Activated CD8-positive, alpha-beta memory T cell treated with anti-CD3 and anti-CD28 coated beads for 4 hours (primary cell): ENCODE data around the gene RAB5B.
"Not testable (repeated sequence)": the region's sequence is repeated elsewhere in the genome, so short reads cannot be mapped to it uniquely, and the experiment has no call there.

Experiments
- DNase-seq, 2 donors: peaks; one replicate each; pipeline ENCODE4 v3.0.0-alpha.2; 2020; ENCODE audit warnings: low read depth in 2 of 2

RAB5B gene

DNA sequence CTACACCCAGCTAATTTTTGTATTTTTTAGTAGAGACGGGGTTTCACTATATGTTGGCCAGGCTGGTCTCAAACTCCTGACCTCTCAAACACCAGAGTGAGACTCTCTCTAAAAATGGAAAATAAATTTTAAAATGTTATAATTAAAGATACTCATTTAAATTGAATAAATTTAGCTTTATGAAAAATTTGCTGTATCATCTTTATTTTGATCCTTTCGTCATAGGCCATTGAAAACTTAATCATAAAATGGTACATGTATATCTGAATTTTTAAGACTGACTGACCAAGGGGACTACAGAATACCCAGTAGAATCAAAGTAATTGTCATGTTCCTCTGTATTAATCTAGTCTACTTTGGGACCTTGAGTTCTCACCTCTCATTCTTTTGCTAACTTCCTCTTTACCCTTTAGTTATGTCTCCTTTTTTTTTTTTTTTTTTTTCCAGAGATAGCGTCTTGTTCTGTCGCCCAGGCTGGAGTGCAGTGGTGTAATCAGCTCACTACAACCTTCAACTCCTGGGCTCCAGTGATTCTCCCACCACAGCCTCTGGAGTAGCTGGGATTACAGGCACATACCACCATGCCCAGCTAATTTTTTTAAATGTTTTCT, 9.5 kb downstream of the RAB5B start:
- no peak for DNase-seq

DNA sequence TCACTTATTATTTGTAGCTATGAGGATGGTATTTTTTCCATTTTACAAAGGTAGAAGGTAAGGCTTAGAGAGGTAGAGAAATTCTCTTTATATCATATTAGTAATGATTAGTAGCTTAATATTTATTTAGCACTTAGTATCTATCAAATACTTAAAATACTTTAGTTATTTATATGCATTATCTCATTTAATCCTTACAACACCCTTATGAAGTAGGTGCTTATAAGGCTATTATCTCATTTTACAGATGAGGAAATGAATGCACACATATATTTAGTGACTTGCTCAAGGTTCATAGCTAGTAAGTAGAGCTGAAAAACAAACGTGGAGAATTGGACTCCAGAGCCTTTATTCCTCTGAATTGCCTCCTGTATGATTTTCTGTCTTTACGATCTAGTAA, 11.0 kb downstream of the RAB5B start:
- no peak for DNase-seq

DNA sequence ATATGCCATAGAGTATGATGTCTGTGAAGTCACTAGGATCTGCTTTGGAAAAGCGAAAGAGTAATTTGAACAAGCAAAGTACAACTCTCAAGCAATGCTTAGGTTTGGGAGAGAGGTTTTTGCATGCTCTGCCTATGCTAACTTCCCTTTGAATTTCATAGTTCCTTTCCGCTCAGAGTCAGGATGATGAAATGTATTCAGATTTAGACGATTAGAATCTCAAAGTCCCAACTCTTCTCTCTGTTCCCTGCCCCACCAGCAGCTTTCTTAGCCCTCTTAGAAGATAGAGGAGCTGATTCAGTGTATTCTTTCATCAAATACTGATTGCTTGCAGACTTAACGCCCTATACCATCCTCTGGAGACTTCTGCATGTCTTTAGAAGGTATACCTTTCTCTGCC, 11.5 kb downstream of the RAB5B start:
- DNase-seq: no peak

DNA sequence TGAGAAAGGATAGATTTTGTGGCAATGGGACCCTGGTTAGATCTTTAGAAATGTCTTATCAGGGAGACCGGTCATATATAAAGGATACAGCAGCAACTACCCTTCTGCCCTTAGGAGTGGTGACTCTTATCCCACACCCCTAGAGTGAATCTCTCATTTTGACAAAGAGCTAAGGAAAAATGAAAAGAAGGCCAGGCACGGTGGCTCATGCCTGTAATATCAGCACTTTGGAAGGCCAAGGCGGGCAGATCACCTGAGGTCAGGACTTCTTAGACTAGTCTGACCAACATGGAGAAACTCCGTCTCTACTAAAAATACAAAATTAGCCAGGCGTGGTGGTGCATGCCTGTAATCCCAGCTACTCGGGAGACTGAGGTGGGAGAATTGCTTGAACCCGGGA, 12.1 kb downstream of the RAB5B start:
- not testable (repeated sequence) for DNase-seq

DNA sequence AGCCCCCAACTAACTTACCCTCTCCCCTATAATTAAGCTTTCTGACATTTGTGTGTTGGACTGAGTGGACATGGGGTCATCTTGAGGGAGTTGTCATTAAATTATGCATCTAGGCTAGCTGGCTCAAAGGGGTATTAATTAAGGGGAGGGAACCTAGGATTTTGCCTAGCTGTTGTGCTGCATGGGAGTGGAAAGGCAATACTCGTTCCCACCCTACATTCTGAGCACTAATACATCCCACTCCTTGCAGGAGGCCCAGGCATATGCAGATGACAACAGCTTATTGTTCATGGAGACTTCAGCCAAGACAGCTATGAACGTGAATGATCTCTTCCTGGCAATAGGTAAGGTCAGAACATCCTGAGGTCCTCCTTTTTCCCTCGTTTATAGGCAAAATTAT, 17.2 kb downstream of the RAB5B start:
- DNase-seq: no peak

DNA sequence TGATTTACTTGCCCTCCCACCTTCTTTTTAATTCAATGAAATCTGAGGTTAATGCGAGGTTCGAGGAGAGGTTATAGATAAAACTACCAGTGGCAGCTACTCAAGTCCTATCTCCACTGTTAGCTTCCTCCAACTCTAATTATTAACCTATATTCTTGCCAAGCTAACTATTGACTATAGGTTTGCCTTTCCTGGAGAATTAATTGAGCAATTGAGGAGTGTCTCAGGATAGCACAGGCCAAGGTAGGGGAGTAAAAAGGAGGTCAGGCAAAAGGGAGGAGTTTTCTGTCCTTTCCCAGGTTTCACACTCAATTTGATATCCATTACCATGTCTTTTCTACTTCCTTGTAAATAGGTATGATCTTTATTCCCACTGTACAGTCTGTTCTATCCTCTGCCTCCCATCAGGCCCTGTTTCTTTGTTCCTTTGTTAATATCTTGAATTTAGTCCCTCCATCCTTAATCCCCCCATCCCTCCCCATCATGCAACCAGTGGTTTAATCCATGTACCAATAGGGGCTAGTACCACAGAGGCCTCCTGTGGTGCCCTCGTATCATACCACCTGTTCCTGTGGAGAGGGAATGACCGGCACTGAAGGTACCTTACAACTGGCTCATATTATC, 19.5 kb downstream of the RAB5B start:
- DNase-seq: no peak

DNA sequence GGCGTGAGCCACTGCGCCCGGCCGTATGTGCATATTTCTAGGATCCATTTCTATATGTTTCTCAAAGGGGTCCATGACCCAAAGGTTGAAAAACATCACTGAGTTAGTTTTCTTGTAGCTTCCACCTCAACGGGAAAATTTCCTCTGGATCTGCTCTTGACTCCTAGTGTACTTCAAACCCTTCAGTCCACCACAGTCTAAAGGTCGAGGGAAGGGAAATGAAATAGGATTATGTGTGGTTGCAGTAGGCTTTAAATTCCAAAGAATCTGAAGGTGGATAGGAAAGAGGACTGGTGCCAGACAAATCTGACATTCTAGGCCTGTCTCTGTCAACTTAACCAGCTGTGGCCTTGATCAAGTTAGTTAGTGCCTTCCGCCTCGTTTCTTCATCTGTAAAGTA, 21.5 kb downstream of the RAB5B start:
- DNase-seq: no peak

DNA sequence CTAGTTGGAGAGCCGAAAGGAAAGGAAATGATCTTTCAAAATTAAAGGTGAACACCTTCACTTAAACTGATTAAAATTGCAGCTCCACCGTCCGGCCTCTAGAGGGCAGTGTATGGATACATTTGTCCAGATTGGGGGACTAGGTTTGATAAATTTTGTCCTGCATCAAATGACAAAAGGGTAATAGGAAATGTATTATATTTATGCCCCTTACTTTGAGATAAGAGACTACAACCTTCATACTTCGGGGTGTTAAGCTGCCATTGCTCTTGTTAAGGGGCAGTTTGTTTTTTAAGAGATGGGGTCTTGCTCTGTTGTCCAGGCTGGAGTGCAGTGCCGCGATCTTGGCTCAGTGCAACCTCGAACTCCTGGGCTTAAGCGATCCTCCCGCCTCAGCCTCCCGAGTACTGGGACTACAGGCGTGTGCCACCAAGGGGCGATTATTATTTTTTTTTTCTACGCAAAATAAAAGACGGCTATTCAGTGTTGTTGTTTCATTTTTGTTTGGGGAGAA, 22.4 kb downstream of the RAB5B start:
- peak; percentile 43 to 53 for DNase-seq

DNA sequence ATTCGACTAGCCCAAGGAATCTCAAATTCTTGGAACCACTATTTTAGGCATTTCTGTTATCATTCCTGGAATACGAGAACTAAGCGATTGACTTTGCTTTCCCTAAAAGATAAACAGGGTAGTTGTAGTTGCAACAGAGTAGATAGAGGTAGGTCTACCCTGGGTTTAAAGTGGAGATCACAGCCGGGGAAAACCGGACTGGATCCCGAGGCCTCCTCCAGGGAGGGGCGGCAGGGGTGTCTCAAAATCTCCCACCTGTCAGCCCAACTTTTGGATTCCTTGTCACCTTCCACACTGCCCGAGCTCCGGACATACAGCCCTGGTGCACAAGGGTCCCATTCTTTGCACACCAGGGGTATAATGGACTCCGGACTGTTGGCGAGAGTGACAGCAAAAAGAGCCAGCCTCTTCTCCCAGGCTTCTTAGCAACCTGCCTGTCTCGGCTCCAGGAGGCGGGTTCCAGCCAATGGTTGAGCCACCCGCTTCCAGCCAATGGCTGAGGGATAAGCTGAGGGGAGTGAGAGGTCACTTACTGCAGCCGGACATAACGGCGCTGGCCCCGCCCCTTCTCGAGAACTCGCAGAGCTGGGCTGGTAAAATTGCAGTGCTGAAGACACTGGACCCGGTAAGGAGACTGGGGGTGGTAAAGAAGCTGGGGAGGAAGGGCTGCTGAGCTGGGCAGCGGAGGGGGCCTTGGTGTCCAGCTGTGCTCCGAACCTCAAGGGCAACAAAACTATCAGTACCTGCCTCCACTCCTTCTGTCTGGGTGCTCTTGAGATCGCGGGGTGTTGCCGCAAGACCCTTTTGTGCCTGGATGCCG, 23.0 kb downstream of the RAB5B start, which contains the start of gene SUOX:
TSS of gene SUOX (plus strand) at position 562 of the 820 bp plus-strand sequence. CDS start 4,946 bp downstream, outside the sequence.
- no peak for DNase-seq

DNA sequence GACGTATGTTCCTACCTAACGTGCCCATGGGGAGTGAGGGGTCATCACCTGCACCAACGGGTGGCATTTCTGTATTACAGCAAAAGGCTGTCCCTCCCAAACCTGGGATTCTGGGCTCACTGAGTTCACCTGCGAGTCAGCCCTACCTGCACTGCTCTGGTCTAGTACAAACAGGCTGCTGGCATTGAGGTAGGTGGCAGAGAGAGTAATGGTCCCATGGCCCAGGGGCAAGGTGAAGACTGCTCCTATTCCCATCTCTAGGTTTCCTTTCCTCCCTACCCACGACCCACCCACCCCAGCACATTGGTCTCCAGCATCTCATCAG, 23.6 kb downstream of the RAB5B start:
- DNase-seq: no peak

DNA sequence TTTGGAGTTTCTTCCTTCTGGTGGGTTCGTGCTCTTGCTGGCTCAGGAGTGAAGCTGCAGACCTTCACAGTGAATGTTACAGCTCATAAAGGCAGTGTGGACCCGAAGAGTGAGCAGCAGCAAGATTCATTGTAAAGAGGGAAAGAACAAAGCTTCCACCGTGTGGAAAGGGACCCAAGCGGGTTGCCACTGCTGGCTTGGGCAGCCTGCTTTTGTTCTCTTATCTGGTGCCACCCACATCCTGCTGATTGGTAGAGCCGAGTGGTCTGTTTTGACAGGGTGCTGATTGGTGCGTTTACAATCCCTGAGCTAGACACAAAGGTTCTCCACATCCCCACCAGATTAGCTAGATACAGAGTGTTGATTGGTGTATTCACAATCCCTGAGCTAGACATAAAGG, 25.6 kb downstream of the RAB5B start:
- not testable (repeated sequence) for DNase-seq

DNA sequence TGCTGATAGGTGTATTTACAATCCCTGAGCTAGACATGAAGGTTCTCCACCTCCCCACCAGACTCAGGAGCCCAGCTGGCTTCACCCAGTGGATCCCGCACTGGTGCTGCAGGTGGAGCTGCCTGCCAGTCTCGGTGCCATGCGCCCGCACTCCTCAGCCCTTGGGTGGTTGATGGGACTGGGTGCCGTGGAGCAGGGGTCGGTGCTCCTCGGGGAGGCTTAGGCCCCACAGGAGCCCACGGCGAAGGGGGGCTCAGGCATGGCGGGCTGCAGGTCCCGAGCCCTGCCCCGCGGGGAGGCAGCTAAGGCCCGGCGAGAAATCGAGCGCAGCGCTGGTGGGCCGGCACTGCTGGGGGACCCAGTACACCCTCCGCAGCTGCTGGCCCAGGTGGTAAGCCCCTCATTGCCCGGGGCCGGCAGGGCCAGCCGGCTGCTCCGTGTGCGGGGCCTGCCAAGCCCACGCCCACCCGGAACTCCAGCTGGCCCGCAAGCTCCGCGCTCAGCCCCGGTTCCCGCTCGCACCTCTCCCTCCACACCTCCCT, 26.2 kb downstream of the RAB5B start:
- not testable (repeated sequence) for DNase-seq

DNA sequence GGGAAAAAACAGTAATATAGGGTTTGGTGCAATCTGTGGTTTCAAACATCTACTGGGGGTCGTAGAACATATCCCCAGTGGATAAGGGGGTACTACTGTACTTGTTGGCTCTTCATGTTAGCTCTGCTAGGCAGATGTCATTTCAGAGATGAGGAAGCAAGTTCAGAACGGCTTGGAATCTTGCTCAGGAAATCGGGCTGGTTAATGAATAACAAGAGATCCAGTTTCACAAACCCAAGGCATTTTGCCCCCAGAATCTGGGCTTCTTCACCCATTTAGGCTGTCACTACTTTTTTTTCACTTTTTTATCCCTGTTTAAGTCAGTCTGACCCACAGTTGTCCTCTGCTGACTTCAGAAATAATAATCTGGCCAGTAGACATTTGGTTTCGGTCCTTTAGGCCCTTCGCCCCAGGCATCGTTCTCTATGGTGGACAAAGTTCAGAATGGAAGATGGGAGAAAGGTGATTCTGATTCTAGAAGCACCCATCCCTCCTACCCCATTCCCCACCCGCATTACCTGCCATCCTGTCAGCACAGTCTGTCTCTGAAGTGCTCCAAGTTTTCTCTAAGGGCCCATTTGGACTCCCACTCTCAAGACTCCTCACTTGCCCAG, 27.7 kb downstream of the RAB5B start:
- DNase-seq: no peak

DNA sequence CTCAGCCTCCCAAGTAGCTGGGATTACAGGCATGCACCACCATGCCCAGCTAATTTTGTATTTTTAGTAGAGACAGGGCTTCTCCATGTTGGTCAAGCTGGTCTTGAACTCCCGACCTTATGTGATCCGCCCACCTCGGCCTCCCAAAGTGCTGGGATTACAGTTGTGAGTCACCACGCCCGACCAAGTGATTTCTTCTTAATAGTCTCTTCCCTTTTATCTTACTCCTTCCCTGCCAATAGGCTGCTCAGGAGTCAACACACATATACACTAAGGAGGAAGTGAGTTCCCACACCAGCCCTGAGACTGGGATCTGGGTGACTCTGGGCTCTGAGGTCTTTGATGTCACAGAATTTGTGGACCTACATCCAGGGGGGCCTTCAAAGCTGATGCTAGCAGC, 29.5 kb downstream of the RAB5B start:
- not testable (repeated sequence) for DNase-seq

DNA sequence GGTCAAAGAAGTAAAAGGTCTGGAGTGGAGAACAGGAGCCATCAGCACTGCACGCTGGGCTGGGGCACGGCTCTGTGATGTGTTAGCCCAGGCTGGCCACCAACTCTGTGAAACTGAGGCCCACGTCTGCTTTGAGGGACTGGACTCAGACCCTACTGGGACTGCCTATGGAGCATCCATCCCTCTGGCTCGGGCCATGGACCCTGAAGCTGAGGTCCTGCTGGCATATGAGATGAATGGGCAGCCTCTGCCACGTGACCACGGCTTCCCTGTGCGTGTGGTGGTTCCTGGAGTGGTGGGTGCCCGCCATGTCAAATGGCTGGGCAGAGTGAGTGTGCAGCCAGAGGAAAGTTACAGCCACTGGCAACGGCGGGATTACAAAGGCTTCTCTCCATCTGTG, 30.3 kb downstream of the RAB5B start:
- DNase-seq: no peak

DNA sequence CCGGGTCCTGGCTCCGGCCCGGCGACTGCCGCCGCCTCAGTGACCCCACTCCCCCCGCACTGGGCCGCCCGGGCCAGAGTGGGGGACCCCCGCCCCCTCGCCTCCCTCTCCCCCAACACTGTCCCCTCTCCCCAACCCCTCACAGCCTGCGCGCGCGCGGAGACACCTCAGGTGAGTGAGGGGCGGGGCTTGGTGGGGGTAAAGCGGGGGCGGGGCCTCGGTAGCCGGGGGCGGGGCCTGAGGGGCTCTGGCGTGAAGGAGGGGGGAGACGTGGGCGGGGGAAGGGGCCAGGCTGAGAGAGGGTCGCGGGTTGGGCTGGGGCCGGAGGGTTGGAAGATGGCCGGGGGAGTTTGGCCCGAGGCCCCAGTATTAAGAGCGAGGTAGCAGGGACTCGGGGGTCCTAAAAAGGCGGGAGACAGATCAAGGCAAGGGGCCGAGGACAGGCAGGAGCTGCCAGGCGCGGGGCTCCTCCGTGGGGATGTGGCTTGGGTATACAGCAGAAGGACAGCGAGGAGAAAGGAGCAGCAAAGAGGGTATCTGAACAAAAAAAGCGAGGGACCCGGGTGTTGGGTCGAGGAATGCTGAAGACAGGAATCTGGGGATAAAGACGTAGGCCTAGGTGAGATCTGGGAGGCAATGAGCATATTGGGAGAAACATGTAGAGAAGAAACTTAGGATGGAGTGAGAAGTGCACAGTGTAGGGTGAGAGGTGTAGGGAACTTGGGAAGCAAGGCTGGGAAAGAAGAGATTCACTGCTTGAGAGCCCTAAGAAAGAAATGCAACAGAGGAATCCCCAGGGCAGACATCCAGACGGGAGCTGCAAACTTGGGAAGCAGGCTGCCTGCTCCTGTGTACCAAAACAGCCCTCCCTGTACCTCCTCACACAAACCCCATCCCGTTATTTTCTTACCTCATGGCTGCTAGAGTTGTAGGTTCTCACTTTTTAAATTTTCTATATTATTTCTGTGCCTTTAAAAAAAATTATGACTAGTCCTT, 34.0 kb downstream of the RAB5B start:
- DNase-seq: peak; percentile 42 to 48

DNA sequence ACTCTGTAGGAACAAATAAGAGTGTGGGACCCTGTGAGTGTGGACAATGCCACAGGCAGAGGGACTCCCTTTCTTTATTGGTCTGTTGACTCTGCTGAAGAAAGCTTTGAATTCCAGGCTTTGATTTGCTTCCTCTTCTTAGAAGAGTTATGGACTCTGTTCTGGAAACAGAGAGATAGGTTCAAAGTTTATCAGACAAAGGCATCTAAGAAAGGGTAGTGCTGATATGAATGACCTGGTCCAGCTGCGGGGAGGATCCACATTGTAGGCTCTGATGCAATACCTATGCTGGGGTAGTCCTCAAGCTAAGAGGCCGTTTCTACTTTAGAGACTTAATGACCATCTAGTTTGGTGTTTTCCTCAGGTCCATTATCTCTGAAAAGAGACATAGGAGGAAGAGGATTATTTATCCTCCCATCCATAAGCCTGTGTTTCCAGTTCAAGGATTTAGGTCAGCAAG, 36.3 kb downstream of the RAB5B start:
- DNase-seq: no peak

DNA sequence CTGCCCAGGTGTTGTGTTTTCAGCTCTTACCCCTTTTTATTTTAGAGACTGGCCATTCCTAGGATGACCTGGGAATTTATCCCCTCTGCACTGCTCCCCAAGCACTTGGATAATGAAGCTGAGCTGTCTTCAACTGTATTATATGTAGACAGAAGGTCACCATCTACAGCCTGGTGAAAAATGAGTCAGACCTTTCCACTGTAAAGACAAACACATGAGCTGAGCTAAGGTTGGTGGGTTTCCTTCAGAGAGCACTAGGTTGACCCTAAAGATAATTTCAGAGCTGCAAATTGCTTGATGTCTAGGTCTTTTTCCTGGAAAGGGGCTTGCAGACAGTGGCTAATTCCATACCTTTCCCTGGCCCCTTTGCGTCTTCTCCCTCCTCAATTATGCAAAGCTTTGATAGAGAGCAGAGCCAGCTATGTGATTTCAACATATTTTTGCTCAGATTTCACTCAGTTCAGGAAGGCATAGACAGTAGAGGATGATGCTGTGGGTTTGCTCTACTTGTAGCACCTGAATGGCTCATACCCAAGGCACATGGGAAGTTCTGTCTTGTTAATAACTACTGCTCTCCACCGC, 37.7 kb downstream of the RAB5B start:
- DNase-seq: no peak

DNA sequence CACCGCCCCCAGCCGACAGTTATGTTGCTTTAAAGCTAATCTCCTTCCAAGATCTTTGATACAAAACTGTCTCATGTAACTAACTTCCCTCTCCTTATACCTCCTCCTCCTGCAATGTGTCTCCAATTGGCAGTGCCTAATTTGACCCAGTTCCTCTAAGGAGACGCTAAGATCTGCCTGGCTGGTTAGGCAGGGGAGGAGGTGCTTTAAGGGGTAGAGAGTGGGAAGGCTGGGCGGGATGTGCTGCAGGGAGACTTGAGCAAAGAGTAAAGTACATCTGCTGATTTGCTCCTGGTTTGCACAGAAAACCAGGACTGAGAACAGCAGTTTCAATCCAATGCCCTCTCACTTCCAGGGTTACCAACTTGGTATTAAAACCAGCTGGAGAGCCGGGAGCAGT, 39.6 kb downstream of the RAB5B start:
- DNase-seq: no peak

DNA sequence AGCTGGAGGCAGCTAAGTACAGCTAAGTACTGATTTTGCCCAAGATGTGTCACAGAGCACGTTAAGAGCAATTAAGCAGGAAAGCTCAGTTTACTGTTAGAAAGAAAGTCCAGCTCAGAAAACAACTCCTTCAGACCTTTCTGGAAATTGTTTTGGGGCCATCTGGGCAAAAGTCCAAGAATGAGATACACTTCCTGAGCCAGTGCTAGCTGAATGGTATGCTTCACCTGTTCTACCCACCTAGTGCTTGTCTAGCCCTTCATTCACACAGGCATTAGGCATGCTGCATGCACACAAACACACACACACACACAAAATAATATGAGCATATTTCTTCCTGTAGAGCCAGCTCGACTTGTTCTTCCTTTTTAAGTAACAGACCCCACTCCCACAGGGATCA, 40.3 kb downstream of the RAB5B start:
- no peak for DNase-seq
